GM18867 (cell line): ENCODE data around the gene DPP8.
"Not testable (repeated sequence)": the region's sequence is repeated elsewhere in the genome, so short reads cannot be mapped to it uniquely, and the experiment has no call there.

Experiments
- ATAC-seq: cut with Tn5 transposase; IDR thresholded peaks from one replicate; pipeline ENCODE4 v1.9.1; 2021; ENCODE audit warnings: mild to moderate bottlenecking, moderate library complexity; ENCODE audit not compliant: unreplicated experiment

Gene DPP8

GRCh38 chr15:65406424-65407000 is 111.0 kb downstream of the DPP8 start:
- no peak for ATAC-seq

- no peak for ATAC-seq
Measured at GRCh38 chr15:65405791-65406423, 111.6 kb downstream of the DPP8 start.

GRCh38 chr15:65404186-65404872 is 113.2 kb downstream of the DPP8 start:
- ATAC-seq = no peak

- no peak for ATAC-seq
Measured at GRCh38 chr15:65402961-65403360, 114.5 kb downstream of the DPP8 start.

GRCh38 chr15:65401611-65402240 is 115.8 kb downstream of the DPP8 start:
- ATAC-seq = no peak

- ATAC-seq = no peak
Measured at GRCh38 chr15:65400760-65401610, 116.5 kb downstream of the DPP8 start.

- no peak for ATAC-seq
Measured at GRCh38 chr15:65399997-65400396, 117.5 kb downstream of the DPP8 start.

GRCh38 chr15:65399001-65399706 is 118.3 kb downstream of the DPP8 start:
- ATAC-seq = no peak

GRCh38 chr15:65398486-65398885 is 119.0 kb downstream of the DPP8 start:
- not testable (repeated sequence) for ATAC-seq

- ATAC-seq = no peak
Measured at GRCh38 chr15:65396965-65397317, 120.5 kb downstream of the DPP8 start.

GRCh38 chr15:65396283-65396964 is 121.1 kb downstream of the DPP8 start:
- no peak for ATAC-seq

- ATAC-seq = no peak
Measured at GRCh38 chr15:65395567-65396202, 121.8 kb downstream of the DPP8 start.

- ATAC-seq = no peak
Measured at GRCh38 chr15:65394936-65395335, 122.6 kb downstream of the DPP8 start.

- no peak for ATAC-seq
Measured at GRCh38 chr15:65394280-65394789, 123.2 kb downstream of the DPP8 start.

- ATAC-seq = no peak
Measured at GRCh38 chr15:65393557-65393956, 123.9 kb downstream of the DPP8 start.

GRCh38 chr15:65393091-65393490 is 124.4 kb downstream of the DPP8 start:
- no peak for ATAC-seq
